Smooth muscle cell of the brain vasculature (primary cell): ENCODE data around the gene PPP1R13B.

Experiments used
- DNase-seq: peaks from one replicate; pipeline ENCODE4 v3.0.0-alpha.2; 2012; ENCODE audit warnings: low read depth, low spot score

Gene PPP1R13B

DNA sequence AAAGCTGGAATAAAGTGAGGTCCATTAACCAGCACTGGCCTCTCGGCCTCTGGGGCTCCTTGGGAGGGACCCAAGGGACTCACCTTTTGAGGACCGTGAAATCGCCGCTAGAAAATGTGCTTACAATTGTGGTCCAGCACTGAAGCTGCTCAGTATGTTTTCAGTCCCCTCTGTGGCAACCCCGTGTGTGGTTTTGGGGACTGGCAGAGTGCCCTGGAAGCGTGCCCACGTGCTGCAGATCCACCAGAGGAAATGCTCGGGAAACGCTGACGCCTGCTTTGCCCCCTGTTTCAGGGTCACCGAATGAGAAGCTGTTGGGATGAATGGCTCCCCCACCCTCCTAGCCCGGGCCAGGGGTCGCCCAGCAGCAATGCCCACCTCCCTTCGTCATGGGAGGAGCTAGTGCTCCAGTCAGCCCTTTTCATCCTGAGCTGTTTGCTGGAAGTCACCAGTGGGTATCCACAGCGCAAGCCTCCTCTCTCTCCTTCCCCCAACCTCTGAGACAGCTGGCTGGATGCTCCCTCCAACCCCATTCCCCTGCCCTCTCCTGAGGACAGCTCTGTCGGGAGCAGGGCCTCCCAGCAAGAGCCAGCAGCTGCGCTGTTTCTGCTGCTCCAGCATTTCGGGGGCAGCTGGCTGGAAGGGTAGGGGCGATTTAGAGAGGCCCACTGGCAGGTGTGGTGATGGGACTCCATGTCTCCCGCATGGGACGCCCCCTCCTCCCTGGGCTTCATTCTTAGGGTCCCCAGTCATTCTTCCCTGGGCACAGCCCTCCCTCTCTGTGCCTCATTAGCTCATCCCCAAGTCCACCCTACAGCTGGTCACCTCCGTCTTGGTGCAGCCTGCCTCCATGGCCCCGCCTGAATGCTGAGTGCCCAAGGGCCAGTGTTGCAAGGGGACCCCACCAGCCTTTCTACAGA is 33.2 kb upstream of the PPP1R13B start:
- no peak for DNase-seq

GRCh38 chr14:103879570-103880347 is 32.4 kb upstream of the PPP1R13B start:
- DNase-seq = no peak

DNA sequence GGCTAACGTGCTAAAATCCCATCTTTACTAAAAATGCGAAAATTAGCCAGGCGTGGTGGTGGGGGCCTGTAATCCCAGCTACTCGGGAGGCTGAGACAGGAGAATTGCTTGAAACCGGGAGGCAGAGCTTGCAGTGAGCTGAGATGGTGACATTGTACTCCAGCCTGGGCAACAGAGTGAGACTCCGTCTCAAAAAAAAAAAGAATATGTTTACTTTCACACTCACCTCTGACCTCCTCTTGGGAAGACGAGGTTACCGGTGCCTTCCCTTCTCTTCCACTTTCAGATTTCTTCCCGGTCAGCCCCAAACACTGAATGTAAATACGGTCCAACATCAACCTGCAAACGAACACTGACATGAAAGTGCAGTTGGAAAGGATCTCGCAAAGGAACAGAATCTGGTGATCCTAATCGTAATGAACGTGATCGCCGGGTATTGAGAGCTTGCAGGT is 31.8 kb upstream of the PPP1R13B start:
- DNase-seq = no peak

DNA sequence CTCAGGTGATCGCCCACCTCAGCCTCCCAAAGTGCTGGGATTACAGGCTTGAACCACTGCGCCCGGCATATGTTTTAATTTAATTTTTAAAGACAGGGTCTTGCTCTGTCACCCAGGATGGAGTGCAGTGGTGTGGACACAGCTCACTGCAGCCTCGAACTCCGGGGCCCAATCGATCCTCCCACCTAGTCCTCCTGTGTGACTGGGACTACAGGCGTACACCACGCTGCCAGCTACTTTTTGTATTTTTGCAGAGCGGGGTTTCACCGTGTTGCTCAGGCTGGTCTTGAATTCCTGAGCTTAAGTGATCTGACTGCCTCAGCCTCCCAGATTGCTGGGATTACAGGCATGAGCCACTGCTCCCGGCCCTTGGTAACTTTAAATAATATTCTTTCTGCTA is 30.8 kb upstream of the PPP1R13B start:
- no peak for DNase-seq

DNA sequence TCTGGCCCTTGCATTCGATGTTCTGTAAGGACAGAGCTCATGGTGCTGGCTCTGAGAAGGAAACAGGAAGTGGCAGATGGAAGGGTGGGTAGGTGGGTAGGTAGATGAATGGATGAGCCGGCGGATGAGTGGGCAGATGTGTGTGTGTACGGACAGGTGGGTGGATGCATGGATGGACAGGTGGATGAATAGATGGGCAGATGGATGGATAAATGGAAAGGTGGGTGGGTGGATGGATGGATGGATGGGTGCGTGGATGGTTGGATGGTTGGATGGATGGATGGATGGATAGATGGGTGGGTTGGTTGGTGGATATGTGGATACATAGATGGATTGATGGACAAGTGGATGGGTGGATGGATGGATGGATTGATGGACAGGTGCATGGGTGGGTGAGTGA is 27.6 kb upstream of the PPP1R13B start:
- no peak for DNase-seq

GRCh38 chr14:103872481-103873113 is 25.2 kb upstream of the PPP1R13B start:
- no peak for DNase-seq

DNA sequence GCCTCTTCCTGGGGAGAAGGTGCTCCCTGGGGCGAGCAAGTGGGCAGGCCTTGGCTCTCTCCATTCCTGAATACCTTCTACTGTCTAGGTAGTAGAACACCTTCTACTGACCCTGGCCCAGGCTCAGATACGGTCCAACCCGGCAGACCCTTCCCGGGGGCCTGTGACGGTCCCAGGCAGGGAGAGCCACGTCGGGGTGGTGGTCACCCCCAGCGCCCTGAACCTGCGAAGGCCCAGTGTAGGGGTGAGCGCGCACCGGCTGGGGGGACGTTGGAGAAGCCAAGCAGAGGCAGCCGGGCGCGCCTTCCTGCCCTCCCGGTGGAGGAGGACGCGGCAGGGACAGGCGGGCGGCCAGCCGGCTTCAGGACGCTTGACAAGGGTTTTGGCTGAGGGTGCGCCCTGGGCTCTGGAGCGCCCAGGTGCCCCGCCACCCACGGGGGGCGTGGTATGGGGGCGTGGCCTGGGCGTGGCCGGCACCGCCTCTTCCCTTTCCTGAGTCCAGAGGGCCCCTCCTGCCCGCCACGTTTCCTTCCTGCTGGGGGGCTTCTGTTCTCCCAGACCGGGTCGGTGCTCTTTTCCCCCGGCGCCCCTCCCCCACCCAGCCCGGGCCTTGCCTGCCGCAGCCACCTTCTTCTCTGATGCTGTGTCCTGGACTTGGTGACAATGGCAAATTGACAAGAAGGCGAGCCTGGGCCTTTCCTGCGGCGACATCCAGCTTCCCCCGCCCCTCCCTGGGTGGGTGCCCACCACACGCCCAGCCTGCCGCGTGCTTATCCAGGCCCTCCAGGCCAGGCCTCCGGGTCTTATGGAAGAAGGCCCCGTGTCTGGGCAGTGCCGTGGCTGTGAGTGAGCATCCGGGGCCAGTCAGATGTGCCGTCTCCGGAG is 24.5 kb upstream of the PPP1R13B start:
- no peak for DNase-seq

- no peak for DNase-seq
These were observed 23.7 kb upstream of the PPP1R13B start for GRCh38 chr14:103870891-103871595.

DNA sequence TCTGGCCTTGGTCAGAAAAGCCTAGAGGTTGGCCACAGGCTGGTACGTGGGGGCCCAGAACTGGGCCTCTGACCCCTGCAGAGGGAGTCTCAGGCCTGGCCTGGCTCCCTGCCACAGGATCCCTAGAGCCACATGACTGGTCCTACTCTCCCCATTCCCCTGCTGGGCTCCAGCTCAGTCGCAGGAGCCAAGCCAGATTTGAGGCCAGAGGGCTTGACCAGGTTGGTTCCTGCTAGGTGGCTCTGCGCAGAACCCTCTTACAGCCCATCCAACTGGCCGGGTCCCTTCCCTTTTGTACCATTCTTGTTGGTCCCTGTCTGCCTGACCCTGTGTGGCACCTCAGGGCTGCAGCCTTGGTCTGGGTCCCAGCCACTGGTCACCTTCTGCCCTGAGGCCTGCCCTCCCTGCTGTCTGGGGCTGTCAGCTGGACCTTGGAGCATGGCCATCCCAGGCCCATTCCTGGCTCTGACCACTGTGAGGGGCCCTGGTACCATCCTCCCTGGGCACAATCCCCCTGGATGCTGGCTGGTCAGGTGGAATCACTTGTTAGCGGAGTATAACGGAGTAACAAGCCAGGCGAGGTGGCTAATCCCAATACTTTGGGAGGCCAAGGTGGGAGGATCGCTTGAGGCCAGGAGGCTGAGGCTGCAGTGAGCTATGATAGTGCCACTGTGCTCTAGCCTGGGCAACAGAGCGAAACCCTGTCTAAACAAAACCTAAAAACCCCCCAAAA is 22.9 kb upstream of the PPP1R13B start:
- DNase-seq = no peak

DNA sequence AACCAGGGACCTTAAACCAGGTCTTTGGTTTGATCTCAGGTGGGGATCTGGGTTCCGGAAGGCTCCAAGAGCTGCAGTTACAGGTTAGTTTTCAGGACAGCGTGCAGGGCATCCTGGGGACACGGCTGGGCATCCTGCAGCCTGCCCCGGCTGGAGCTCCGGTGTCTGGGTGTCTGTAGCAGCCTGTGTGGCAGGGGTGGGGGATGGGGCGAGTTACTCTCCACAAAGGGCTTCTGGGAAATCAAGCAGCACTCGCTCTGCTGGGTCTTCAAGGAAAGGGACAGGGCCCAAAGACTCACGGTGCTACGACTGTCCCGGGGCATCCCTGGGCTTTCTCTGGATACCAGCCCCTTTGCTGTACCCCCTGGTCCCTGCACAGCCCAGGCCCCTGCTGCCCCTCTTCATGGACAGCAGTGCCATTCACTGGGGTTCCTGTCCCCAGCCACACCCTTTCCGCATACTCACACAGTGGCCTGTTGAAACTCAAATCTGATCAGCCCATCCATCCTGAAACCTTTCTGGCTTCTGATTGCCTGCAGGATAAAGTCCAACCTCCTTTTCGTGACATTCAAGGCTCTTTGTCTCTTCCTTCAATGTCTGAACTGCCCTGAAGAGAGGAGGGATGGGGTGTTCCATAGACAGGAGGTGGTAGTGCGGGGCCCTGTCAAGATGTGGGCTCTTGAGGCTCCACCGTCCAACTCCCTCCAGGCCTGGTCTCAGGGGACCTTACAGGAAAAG is 22.2 kb upstream of the PPP1R13B start:
- no peak for DNase-seq

GRCh38 chr14:103868242-103868897 is 21.0 kb upstream of the PPP1R13B start:
- no peak for DNase-seq

GRCh38 chr14:103867523-103867953 is 20.2 kb upstream of the PPP1R13B start:
- no peak for DNase-seq

- DNase-seq = no peak
These were observed 19.6 kb upstream of the PPP1R13B start for GRCh38 chr14:103867020-103867419.

DNA sequence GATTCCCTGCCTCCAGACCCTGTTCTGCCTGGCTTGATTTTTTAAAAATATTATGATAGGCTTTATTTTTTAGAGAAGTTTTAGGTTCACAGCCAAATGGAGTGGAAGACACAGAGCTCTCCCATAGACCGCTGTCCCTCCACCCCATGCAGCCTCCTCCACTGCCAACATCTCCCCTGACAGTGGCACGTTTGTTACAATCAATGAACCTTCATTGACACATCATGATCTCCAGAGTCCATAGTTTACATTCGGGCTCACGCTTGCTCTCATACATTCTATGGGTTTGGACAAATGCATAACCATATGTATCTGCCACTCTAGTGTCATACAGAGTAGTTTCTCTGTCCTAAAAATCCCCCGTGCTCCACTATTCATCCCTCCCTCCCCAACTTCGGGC is 15.9 kb upstream of the PPP1R13B start:
- no peak for DNase-seq

DNA sequence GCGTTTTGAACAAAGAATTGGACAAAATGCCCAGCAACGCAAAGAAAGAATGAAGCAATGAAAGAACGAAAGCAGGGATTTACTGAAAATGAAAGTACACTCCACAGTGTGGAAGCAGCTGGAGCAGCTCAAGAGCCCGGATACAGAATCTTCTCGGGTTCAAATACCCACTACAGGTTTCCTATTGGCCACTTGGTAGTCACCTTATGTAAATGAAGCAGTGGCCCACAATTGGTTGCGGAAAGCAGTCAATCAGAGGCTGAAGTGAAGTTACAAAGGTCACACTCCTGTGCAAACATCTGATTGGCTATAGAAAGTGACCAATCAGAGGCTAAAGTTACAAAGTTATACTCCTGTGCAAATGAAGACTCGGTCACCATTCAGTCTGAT is 15.0 kb upstream of the PPP1R13B start:
- no peak for DNase-seq

DNA sequence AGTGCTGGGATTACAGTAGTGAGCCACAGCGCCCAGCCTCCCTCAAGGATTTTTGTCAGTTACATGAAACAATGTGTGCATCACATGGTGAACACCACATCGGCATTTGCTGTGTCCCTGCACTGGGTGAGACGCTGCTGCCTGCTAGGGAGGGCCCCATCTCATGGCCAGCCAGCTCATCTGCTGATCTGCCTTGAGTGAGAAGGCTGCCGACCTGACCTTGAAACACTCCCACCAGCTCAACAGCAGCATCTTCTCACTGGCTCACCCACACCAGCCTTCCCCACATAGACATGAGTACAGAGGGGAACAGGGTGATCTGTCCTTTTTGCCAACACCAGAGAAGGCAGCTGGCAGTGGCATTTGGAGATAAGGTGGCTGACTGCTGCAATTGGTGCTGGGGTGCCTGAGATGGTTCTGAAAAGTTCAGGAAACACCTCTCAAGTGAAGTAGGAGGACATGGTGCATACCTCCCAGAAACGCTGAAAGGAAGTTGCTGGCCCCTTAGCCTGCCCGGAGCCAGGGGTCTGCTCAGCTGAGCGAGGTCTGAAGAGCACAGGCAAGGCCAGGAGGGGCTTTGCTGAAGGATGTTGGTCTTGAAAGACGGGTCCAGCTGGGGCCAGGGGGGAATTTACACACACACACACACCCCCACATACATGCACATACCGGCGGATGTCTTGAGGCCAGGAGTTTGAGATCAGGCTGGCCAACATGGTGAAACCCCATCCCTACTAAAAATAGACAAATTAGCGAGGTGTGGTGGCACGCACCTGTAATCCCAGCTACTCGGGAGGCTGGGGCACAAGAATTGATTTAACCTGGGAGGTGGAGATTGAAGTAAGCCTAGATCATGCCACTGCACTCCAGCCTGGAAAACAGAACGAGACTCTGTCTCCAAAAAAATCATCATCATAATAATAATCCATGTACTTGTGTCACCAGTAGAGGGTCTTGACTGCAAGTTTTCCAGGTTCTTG is 14.3 kb upstream of the PPP1R13B start:
- DNase-seq = no peak

DNA sequence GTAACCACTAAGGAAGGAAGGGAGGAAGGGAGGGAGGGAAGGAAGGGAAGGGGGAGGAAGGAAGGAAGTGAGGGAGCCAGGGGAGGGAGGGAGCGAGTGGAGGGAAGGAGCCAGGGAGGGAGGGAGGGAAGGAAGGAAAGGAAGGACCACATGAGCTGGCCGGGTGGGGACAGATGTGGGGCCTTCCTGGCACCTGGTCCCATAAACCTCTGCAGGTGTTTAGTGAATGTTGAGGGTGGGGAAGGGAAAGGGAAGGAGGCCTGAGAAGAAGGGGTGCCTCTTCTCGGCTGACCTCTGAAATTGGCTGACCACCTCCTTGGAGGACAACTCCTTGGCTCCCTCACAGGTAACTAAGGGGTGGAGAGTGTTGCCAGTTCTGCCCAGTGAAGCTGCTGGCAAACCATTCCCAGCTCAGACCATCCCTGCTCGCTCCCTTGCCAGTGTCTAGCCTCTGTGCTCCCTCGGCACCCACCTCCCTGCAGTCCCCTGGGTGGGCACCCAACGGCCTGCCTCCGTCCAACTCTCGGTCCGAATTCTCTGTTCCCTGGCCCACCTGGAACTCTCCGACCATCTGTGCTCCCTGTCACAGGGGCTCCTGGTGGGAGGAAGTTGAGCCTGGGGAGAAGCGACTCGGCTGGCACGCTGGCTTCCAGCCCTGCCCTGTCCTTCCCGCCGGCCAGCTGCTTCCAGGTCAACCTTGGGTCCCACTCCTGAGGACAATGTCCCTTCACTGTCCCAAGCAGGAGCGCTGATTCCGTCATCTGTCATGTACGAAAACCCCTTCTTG is 12.2 kb upstream of the PPP1R13B start:
- no peak for DNase-seq
